RWPE2 (cell line): ENCODE results near the gene MAGEA8.

ENCODE experiments used
- ATAC-seq: fragments of 200-7000 bp; cut with Tn5 transposase; 3 replicates; pipeline ENCODE4 v1.9.1; 2021; ENCODE audit warnings: low read depth
- DNase-seq: peaks from one replicate; pipeline ENCODE4 v3.0.0-alpha.2; 2020; ENCODE audit warnings: low spot score
- H3K27ac ChIP-seq: fragments of 450-650 bp; 2 replicates; pipeline ENCODE4 v1.5.1; 2017; ENCODE audit warnings: mild to moderate bottlenecking; ENCODE audit not compliant: poor library complexity, severe bottlenecking
- H3K27me3 ChIP-seq: fragments of 250-450 bp; sonication (Bioruptor Pico); 2 replicates; pipeline ENCODE4 v1.5.1; 2021; ENCODE audit warnings: mild to moderate bottlenecking, moderate library complexity; ENCODE audit not compliant: insufficient read depth, poor library complexity, severe bottlenecking
- H3K36me3 ChIP-seq: fragments of 250-450 bp; sonication (Bioruptor Pico); 2 replicates; pipeline ENCODE4 v1.5.1; 2020; ENCODE audit warnings: low read depth, mild to moderate bottlenecking, moderate library complexity
- H3K4me1 ChIP-seq: fragments of 250-450 bp; sonication (Bioruptor Pico); 2 replicates; pipeline ENCODE4 v1.5.1; 2021; ENCODE audit warnings: mild to moderate bottlenecking, moderate library complexity; ENCODE audit not compliant: insufficient read depth, poor library complexity, severe bottlenecking
- H3K4me3 ChIP-seq: fragments of 250-450 bp; sonication (Bioruptor Pico); 2 replicates; pipeline ENCODE4 v1.5.1; 2021; ENCODE audit warnings: mild to moderate bottlenecking, moderate library complexity; ENCODE audit not compliant: severe bottlenecking
- H3K9me3 ChIP-seq: fragments of 250-450 bp; sonication (Bioruptor Pico); 2 replicates; pipeline ENCODE4 v1.5.1; 2021; ENCODE audit warnings: mild to moderate bottlenecking, moderate library complexity; ENCODE audit not compliant: severe bottlenecking
- CTCF ChIP-seq: fragments of 450-650 bp; IDR thresholded peaks from one replicate; pipeline ENCODE4 v1.5.1; 2017; ENCODE audit warnings: mild to moderate bottlenecking, moderate library complexity; ENCODE audit not compliant: poor library complexity, severe bottlenecking

Gene MAGEA8

GRCh38 chrX:149851864-149852263, 29.1 kb upstream of the MAGEA8 start:
- Histone ChIP-seq H3K27ac (no peak overlapping the region), H3K36me3 (no peaks in the 10 kb centered on the region), H3K27me3 (no peaks in the 10 kb centered on the region), H3K4me1 (no peaks in the 10 kb centered on the region), H3K4me3 (no peak overlapping the region), H3K9me3 (no peaks in the 10 kb centered on the region)
- no peak for TF ChIP-seq CTCF
- ATAC-seq = no peak
- DNase-seq = no peak

- no peaks in the 10 kb centered on the region for H3K27me3 ChIP-seq
- no peaks in the 10 kb centered on the region for H3K4me1 ChIP-seq
- no peak overlapping the region for H3K4me3 ChIP-seq
- ATAC-seq (no peak), DNase-seq (no peak)
- no peaks in the 10 kb centered on the region for H3K9me3 ChIP-seq
- H3K27ac ChIP-seq = no peak overlapping the region
- TF ChIP-seq CTCF = no peak
- no peaks in the 10 kb centered on the region for H3K36me3 ChIP-seq
Measured at GRCh38 chrX:149853925-149854324, 27.1 kb upstream of the MAGEA8 start.

- Histone ChIP-seq H3K36me3 (no peaks in the 10 kb centered on the region), H3K4me1 (no peaks in the 10 kb centered on the region), H3K9me3 (no peaks in the 10 kb centered on the region), H3K4me3 (no peak overlapping the region), H3K27me3 (no peaks in the 10 kb centered on the region), H3K27ac (no peak overlapping the region)
- ATAC-seq = no peak
- DNase-seq = no peak
- no peak for TF ChIP-seq CTCF
Measured at GRCh38 chrX:149858592-149858991, 22.4 kb upstream of the MAGEA8 start.

- DNase-seq (no peak), ATAC-seq (no peak)
- no peak overlapping the region for H3K27ac ChIP-seq
- no peaks in the 10 kb centered on the region for H3K4me1 ChIP-seq
- no peaks in the 10 kb centered on the region for H3K27me3 ChIP-seq
- H3K9me3 ChIP-seq = no peaks in the 10 kb centered on the region
- no peak for TF ChIP-seq CTCF
- H3K4me3 ChIP-seq = no peak overlapping the region
- H3K36me3 ChIP-seq = no peaks in the 10 kb centered on the region
Measured at GRCh38 chrX:149860445-149860844, 20.5 kb upstream of the MAGEA8 start.

GRCh38 chrX:149865390-149865789, 15.6 kb upstream of the MAGEA8 start:
- no peak for TF ChIP-seq CTCF
- H3K9me3 ChIP-seq = no peaks in the 10 kb centered on the region
- no peaks in the 10 kb centered on the region for H3K36me3 ChIP-seq
- no peaks in the 10 kb centered on the region for H3K4me1 ChIP-seq
- DNase-seq (no peak), ATAC-seq (no peak)
- no peak overlapping the region for H3K4me3 ChIP-seq
- H3K27me3 ChIP-seq = no peaks in the 10 kb centered on the region
- H3K27ac ChIP-seq = no peak overlapping the region
